ENCODE data around the gene GPX4.

DNA sequence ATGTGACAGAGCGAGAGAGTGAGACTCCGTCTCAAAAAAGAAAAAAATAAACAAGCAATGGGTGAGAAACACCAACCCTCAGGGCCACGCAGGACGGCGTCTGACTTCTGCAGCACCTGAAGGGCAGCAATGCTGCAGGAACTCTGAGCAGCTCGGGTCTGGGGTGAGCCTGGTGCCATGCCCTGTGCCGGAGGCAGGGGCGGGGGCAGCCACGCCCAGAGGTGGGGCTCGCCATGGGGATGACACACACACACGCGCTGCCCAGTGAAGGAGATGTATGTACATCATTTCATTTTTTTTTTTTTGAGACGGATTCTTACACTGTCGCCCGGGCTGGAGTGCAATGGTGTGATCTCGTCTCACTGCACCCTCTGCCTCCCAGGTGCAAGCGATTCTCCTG is 24.3 kb downstream of the GPX4 start:
- TF ChIP-seq, protein P1, sequence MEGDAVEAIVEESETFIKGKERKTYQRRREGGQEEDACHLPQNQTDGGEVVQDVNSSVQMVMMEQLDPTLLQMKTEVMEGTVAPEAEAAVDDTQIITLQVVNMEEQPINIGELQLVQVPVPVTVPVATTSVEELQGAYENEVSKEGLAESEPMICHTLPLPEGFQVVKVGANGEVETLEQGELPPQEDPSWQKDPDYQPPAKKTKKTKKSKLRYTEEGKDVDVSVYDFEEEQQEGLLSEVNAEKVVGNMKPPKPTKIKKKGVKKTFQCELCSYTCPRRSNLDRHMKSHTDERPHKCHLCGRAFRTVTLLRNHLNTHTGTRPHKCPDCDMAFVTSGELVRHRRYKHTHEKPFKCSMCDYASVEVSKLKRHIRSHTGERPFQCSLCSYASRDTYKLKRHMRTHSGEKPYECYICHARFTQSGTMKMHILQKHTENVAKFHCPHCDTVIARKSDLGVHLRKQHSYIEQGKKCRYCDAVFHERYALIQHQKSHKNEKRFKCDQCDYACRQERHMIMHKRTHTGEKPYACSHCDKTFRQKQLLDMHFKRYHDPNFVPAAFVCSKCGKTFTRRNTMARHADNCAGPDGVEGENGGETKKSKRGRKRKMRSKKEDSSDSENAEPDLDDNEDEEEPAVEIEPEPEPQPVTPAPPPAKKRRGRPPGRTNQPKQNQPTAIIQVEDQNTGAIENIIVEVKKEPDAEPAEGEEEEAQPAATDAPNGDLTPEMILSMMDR (IDR thresholded peaks at IDR 0.05 in 4 of 5, conservative IDR thresholded peaks at IDR 0.05 in 1 of 5) = no peak
- no peak for TF ChIP-seq POLR2A (IDR thresholded peaks at IDR 0.05)
